MM.1S (cell line): ENCODE data around the gene MSI2.

ENCODE experiments used
- DNase-seq: peaks from one replicate; pipeline ENCODE4 v3.0.0-alpha.2; 2015
- H2AFZ ChIP-seq: fragments of 300-600 bp; sonication (generic); 2 replicates; pipeline ENCODE4 v1.6.0; 2016; ENCODE audit warnings: antibody characterized with exemption, low read length
- H3F3A ChIP-seq: fragments of 300-600 bp; sonication (generic); 2 replicates; pipeline ENCODE4 v1.6.1; 2016; ENCODE audit warnings: mild to moderate bottlenecking, antibody characterized with exemption, low read length, moderate library complexity, mixed read lengths; ENCODE audit not compliant: insufficient read depth
- H3K27ac ChIP-seq: fragments of 300-600 bp; sonication (generic); 2 replicates; pipeline ENCODE4 v1.5.1; 2016; ENCODE audit warnings: mild to moderate bottlenecking, low read length
- H3K27me3 ChIP-seq: fragments of 300-600 bp; sonication (generic); replicated peaks from 2 replicates; pipeline ENCODE4 v1.6.0; 2016; ENCODE audit warnings: low read length; ENCODE audit not compliant: insufficient read depth
- H3K36me3 ChIP-seq: fragments of 300-600 bp; sonication (generic); replicated peaks from 2 replicates; pipeline ENCODE4 v1.6.1; 2016; ENCODE audit warnings: mild to moderate bottlenecking, low read length, mixed read lengths; ENCODE audit not compliant: insufficient read depth
- H3K4me1 ChIP-seq: fragments of 300-600 bp; sonication (generic); 2 replicates; pipeline ENCODE4 v1.6.1; 2016; ENCODE audit warnings: low read length, mixed read lengths
- H3K4me2 ChIP-seq: fragments of 300-600 bp; sonication (generic); 2 replicates; pipeline ENCODE4 v1.6.0; 2016; ENCODE audit warnings: low read depth, low read length
- H3K4me3 ChIP-seq: fragments of 300-600 bp; sonication (generic); 2 replicates; pipeline ENCODE4 v1.5.1; 2016; ENCODE audit warnings: low read length, mixed read lengths
- H3K79me2 ChIP-seq: fragments of 300-600 bp; sonication (generic); 2 replicates; pipeline ENCODE4 v1.6.1; 2016; ENCODE audit warnings: mixed run types, low read length, mixed read lengths
- H3K9ac ChIP-seq: fragments of 300-600 bp; sonication (generic); 2 replicates; pipeline ENCODE4 v1.6.1; 2016; ENCODE audit warnings: low read length, mixed read lengths
- H3K9me2 ChIP-seq: fragments of 300-600 bp; sonication (generic); replicated peaks from 2 replicates; pipeline ENCODE4 v1.6.1; 2016; ENCODE audit warnings: mild to moderate bottlenecking, low read length, mixed read lengths; ENCODE audit not compliant: insufficient read depth
- H3K9me3 ChIP-seq: fragments of 300-600 bp; sonication (generic); replicated peaks from 2 replicates; pipeline ENCODE4 v1.6.1; 2016; ENCODE audit warnings: mild to moderate bottlenecking, low read length, mixed read lengths; ENCODE audit not compliant: insufficient read depth
- H4K20me1 ChIP-seq: fragments of 300-600 bp; sonication (generic); 2 replicates; pipeline ENCODE4 v1.6.1; 2016; ENCODE audit warnings: mild to moderate bottlenecking, low read length, moderate library complexity, mixed read lengths; ENCODE audit not compliant: insufficient read depth
- CTCF ChIP-seq: fragments of 300-600 bp; sonication (generic); IDR thresholded peaks from 2 replicates; pipeline ENCODE4 v1.5.1; 2016; ENCODE audit warnings: antibody characterized with exemption, low read length, mixed read lengths
- EZH2 ChIP-seq: fragments of 300-600 bp; sonication (generic); optimal IDR thresholded peaks from 2 replicates; pipeline ENCODE3; 2017; ENCODE audit warnings: low read depth, mild to moderate bottlenecking, antibody characterized with exemption, low read length, mixed read lengths
- EZH2phosphoT487 ChIP-seq: fragments of 300-600 bp; sonication (generic); IDR thresholded peaks from 2 replicates; pipeline ENCODE4 v1.6.1; 2018; ENCODE audit warnings: antibody characterized with exemption, low read length

Gene MSI2

GRCh38 chr17:57319806-57320205 lies 63.5 kb downstream of the MSI2 start:
- Histone ChIP-seq H3K9ac (no peak overlapping the region), H3K27me3 (no peaks in the 10 kb centered on the region)

GRCh38 chr17:57323391-57323790 lies 67.1 kb downstream of the MSI2 start:
- Histone ChIP-seq H2AFZ (no peak overlapping the region), H3K9ac (no peak overlapping the region), H3K9me2 (no peaks in the 10 kb centered on the region), H3K4me1 (no peaks in the 10 kb centered on the region), H3K27ac (no peak overlapping the region), H3K27me3 (no peaks in the 10 kb centered on the region), H3F3A (no peaks in the 10 kb centered on the region), H4K20me1 (0 out of 2 replicates have a peak, but pooled peaks cover 3% of the 10 kb centered on the region), H3K79me2 (peaks cover 96% of the 10 kb centered on the region), H3K4me2 (no peak overlapping the region), H3K9me3 (no peaks in the 10 kb centered on the region), H3K4me3 (no peak overlapping the region), H3K36me3 (no peaks in the 10 kb centered on the region)
- DNase-seq: no peak
- no peak for TF ChIP-seq CTCF
- no peak for TF ChIP-seq EZH2
- no peak for TF ChIP-seq EZH2phosphoT487

More at GRCh38 chr17:57319806-57320205, 63.5 kb downstream of the MSI2 start:
- DNase-seq: no peak
- Histone ChIP-seq H3F3A (no peaks in the 10 kb centered on the region), H3K9me3 (no peaks in the 10 kb centered on the region), H3K79me2 (peaks cover 89% of the 10 kb centered on the region), H3K4me1 (no peaks in the 10 kb centered on the region), H3K4me2 (no peak overlapping the region), H2AFZ (no peak overlapping the region), H3K9me2 (no peaks in the 10 kb centered on the region), H4K20me1 (no peaks in the 10 kb centered on the region), H3K27ac (no peak overlapping the region), H3K36me3 (no peaks in the 10 kb centered on the region), H3K4me3 (no peak overlapping the region)
- TF ChIP-seq EZH2phosphoT487 (no peak), EZH2 (no peak), CTCF (no peak)

- DNase-seq: no peak
- TF ChIP-seq CTCF (no peak), EZH2phosphoT487 (no peak), EZH2 (no peak)
- Histone ChIP-seq H3K9ac (no peak overlapping the region), H3K9me2 (no peaks in the 10 kb centered on the region), H3F3A (no peaks in the 10 kb centered on the region), H3K27ac (no peak overlapping the region), H3K4me2 (no peak overlapping the region), H3K79me2 (peaks cover 96% of the 10 kb centered on the region), H3K4me3 (no peak overlapping the region), H3K27me3 (no peaks in the 10 kb centered on the region), H2AFZ (no peak overlapping the region), H3K4me1 (no peaks in the 10 kb centered on the region), H3K9me3 (no peaks in the 10 kb centered on the region), H3K36me3 (no peaks in the 10 kb centered on the region), H4K20me1 (0 out of 2 replicates have a peak, but pooled peaks cover 3% of the 10 kb centered on the region)
These were observed 67.7 kb downstream of the MSI2 start for GRCh38 chr17:57324060-57324459.
